GM10266 (cell line): ENCODE measurements around the gene BDH1.

Source experiments
- DNase-seq: peaks from one replicate; pipeline ENCODE4 v3.0.0; 2012; ENCODE audit errors: extremely low spot score
- TF ChIP-seq, protein P1 (sequence below): IDR thresholded peaks from 2 replicates; pipeline ENCODE4 v1.5.1; 2012; ENCODE audit warnings: mild to moderate bottlenecking, low read depth; ENCODE audit not compliant: control insufficient read depth, insufficient read depth; ENCODE audit errors: missing control alignments

The BDH1 gene

DNA sequence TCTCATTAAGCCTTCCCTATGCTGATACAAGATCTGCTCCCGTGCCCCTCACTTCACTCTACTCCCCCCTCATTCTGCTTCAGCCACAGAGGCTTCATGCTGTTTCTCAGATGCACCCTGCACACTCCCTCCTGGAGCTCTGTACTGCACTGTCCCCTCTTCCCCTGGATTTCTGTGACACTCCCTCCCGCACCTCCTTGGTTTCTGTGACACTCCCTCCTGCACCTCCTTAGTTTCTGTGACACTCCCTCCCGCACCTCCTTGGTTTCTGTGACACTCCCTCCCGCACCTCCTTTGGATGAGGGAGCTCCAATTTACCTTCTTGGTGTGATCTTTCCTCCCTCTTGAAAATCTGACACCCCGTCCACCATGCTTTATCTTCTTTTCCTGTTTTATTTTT lies 28.2 kb downstream of the BDH1 start:
- no peak for DNase-seq
- TF ChIP-seq, protein P1, sequence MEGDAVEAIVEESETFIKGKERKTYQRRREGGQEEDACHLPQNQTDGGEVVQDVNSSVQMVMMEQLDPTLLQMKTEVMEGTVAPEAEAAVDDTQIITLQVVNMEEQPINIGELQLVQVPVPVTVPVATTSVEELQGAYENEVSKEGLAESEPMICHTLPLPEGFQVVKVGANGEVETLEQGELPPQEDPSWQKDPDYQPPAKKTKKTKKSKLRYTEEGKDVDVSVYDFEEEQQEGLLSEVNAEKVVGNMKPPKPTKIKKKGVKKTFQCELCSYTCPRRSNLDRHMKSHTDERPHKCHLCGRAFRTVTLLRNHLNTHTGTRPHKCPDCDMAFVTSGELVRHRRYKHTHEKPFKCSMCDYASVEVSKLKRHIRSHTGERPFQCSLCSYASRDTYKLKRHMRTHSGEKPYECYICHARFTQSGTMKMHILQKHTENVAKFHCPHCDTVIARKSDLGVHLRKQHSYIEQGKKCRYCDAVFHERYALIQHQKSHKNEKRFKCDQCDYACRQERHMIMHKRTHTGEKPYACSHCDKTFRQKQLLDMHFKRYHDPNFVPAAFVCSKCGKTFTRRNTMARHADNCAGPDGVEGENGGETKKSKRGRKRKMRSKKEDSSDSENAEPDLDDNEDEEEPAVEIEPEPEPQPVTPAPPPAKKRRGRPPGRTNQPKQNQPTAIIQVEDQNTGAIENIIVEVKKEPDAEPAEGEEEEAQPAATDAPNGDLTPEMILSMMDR: no peak

DNA sequence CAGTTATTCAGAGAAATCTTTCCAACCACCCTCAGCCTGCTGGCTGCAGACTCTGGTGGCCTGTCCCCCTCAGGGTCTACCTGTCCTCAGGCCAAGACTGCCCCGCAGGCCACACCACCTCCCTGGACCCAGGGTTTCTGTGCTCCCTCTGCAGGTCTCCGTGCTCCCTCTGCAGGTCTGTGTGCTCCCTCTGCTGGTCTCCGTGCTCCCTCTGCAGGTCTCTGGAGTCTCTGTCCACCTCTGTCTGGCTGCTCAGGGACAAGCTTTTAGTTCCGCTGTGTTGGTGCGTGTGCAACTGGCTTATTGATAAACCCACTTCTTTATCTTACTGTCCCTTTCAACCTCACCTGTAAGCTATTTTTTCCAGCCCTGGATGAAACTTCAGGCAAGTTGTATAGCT lies 30.1 kb downstream of the BDH1 start:
- no peak for DNase-seq
- TF ChIP-seq, protein P1: no peak

DNA sequence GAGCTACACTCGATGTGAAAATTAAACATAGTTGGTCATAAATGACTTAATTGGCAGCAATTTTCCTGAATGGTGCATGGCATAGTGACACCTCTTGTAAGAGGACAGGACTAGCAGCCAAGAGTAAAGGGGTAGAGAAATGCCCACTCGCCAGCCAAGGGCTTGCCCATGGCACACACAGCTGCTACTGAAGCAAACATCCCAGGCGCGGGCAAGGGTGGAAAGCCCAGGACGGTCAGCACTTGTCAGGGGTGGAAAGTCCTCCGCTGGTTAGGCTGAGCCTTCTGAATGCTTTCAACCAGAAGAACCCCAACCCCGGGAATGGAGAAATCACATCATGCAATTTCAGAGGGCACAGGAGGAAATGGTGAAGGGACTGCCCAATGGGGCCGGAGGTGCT lies 31.6 kb downstream of the BDH1 start:
- no peak for DNase-seq
- TF ChIP-seq, protein P1: no peak

DNA sequence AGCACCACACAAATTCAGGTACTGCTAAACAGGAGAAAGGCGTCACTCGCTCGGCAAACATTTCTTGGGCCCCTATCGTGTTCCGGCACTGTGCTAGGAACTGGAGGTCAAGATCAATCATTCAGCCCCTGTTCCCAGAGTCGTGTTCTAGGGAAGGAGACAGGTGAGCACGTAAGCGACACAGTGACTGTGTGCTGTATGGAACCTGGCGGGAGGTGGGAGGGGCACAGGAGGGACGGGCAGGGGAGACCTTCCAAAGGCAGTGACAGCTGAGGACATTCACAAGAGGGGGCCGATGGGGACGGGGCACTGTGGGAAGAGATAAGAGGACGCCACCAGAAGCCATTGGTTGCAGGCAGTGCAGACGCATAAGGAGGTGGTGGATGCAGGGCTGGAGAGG lies 32.2 kb downstream of the BDH1 start:
- TF ChIP-seq, protein P1: no peak
- no peak for DNase-seq

DNA sequence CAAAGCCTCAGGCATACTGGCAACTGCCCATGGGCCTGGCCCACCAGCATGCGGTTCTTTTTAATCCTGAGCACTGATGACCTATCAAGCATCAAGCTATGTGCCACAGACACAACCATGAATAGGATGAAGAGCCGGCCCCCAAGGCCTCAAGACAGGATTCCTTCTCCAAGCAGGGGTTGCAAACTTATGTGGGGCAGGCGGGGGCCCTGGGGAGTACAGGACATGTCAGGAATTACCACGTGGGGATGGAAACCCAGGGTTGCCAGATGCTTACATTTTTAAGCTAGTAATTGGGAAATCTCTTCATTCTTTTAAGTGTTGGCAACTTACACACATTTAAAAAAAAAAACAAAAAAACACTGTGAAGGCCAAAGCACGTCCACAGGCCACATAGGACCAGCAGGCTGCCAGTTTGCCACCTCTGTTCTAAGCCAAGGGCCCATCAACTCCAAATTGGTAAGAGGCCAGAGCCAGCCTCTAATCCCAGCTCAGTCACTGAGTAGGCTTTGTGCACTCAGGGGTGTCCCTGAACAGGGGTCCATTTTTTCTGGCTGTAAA lies 32.8 kb downstream of the BDH1 start:
- DNase-seq: no peak
- TF ChIP-seq, protein P1: no peak

DNA sequence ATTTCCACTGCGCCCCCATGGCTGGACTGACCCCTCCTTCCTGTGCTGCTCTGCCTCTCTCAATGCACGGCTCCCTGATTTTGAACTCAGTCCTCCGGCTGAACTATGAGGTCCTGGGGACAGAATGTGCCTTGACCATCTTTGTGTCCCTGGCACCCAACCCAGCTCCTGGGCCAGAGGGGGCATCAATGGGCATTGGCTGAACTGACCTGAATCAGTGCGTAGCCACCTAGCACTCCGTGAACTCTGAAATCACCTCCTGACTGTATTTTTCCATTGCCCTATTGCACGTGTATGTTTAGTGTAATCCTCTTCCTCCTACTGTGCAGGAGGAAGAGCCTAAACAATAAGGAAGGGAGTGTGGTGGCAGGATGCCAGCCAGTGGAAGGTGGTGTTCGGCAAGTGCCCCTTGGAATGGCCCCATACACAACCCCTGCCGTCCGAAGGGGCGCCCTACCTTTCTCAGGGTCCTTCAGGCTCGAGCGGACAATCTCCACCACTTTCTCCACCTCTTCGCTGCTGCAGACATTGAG lies 33.5 kb downstream of the BDH1 start:
- TF ChIP-seq, protein P1: no peak
- no peak for DNase-seq

DNA sequence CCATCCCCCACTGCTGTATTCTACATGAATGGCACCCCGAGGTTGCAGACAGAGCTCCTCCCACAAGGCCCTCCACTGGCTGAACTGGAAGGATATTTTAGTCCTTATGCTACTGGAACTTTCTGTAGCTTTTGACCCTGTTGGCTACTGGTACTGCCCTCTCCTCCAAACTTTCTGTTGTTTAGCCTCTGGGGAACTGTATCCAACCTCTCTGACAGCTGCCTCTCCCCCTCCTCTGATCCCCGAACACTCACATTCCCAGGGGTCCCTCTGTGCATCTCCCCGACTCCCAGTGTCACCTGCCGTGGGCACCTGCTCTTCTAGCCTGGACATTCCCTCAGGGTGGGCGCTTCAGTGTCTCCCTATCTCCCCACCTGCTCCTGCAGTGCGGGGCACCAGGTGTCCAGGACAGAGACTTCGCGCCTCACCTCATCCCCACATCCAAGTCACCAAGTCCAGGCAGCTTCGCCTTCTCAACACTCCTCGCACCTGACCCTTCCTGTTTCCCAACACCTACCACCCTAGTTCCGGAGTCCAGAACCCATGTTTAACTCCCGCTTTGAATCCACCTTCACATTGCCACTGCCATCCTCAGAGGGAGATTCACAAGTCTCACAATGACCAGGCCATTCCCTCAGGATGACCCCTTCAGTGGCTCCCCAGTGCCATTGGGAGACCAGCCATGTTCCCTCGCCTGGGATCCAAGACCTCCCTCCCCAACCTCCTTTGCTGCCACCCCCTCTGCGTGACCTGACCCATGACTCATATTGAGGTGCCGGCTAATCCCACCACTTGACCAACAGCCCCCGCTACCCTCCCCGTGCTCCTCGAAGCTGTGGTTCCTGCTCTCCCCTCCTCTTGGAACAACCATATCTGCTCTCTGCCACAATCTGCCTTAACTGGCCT lies 34.2 kb downstream of the BDH1 start:
- TF ChIP-seq, protein P1: no peak
- no peak for DNase-seq
